ENCODE measurements around the gene TTC8.

- TF ChIP-seq CTCF (IDR thresholded peaks at IDR 0.05) (no peak), POLR2A (IDR thresholded peaks at IDR 0.05; ENCODE audit: low read depth) (no peak), EP300 (IDR thresholded peaks at IDR 0.05) (no peak), POLR2AphosphoS5 (IDR thresholded peaks at IDR 0.05) (no peak)
Measured at GRCh38 chr14:88856786-88857366, 32.4 kb downstream of the TTC8 start.
